Islet of Langerhans (tissue), 1 donor: ENCODE data around the gene DEDD2.
"Not testable (repeated sequence)": the region's sequence is repeated elsewhere in the genome, so short reads cannot be mapped to it uniquely, and the experiment has no call there.

Experiments used
- FAIRE-seq: peaks from one replicate; lab custom pipeline; 2011; peaks lifted over from hg19 to GRCh38; lab: Jason Lieb, UNC

The DEDD2 gene

GRCh38 chr19:42217520-42218437, at the start of gene DEDD2:
Gene DEDD2, minus strand, starts transcription at chr19:42217677. Its CDS starts 670 bp downstream, at chr19:42217007.
- no peak for FAIRE-seq

GRCh38 chr19:42266928-42267603, 49.6 kb upstream of the DEDD2 start:
- FAIRE-seq: not testable (repeated sequence)

GRCh38 chr19:42266105-42266504, 48.6 kb upstream of the DEDD2 start:
- FAIRE-seq: not testable (repeated sequence)

GRCh38 chr19:42261763-42262162, 44.3 kb upstream of the DEDD2 start:
- FAIRE-seq: no peak

GRCh38 chr19:42257842-42258241, 40.4 kb upstream of the DEDD2 start:
- FAIRE-seq: not testable (repeated sequence)

GRCh38 chr19:42255766-42256745, 38.6 kb upstream of the DEDD2 start:
- FAIRE-seq: no peak

- FAIRE-seq: no peak
These were observed 37.6 kb upstream of the DEDD2 start, which contains the start of gene ERF for GRCh38 chr19:42254850-42255765. Gene ERF, minus strand, starts transcription at chr19:42255128. Its CDS starts 129 bp downstream, at chr19:42254999.

GRCh38 chr19:42254089-42254849, 36.8 kb upstream of the DEDD2 start:
- FAIRE-seq: no peak

GRCh38 chr19:42253245-42254088, 36.0 kb upstream of the DEDD2 start:
- FAIRE-seq: no peak

- no peak for FAIRE-seq
These were observed 35.1 kb upstream of the DEDD2 start for GRCh38 chr19:42252365-42253244.

GRCh38 chr19:42251572-42252358, 34.3 kb upstream of the DEDD2 start:
- no peak for FAIRE-seq

GRCh38 chr19:42250666-42251531, 33.4 kb upstream of the DEDD2 start:
- FAIRE-seq: no peak

- no peak for FAIRE-seq
These were observed 32.7 kb upstream of the DEDD2 start for GRCh38 chr19:42250183-42250665.

GRCh38 chr19:42249769-42250168, 32.3 kb upstream of the DEDD2 start:
- FAIRE-seq: no peak

GRCh38 chr19:42249149-42249750, 31.8 kb upstream of the DEDD2 start:
- no peak for FAIRE-seq
